Fibroblast of skin of right quadriceps (primary cell): ENCODE results near the gene ACACB.

Source experiments
- DNase-seq: peaks from one replicate; pipeline ENCODE4 v3.0.0-alpha.2; 2013

Gene ACACB

GRCh38 chr12:109308534-109309380 is 192.4 kb downstream of the ACACB start, which contains the start of gene FOXN4:
TSS of gene FOXN4 (minus strand) at chr12:109309284. CDS start at chr12:109308321, 963 bp downstream.
- no peak for DNase-seq

- DNase-seq: no peak
These were observed 193.2 kb downstream of the ACACB start for GRCh38 chr12:109309381-109310246.

GRCh38 chr12:109310247-109311125 is 194.1 kb downstream of the ACACB start:
- DNase-seq: no peak
